GM18499 (cell line): ENCODE measurements around the gene DSPP.

ENCODE experiments used
- ATAC-seq: cut with Tn5 transposase; IDR thresholded peaks from one replicate; pipeline ENCODE4 v1.9.1; 2021; ENCODE audit warnings: moderate number of reproducible peaks; ENCODE audit not compliant: insufficient read depth, unreplicated experiment

The DSPP gene

GRCh38 chr4:87622303-87622702 lies 14.0 kb downstream of the DSPP start:
- no peak for ATAC-seq

GRCh38 chr4:87624698-87625097 lies 16.4 kb downstream of the DSPP start:
- peak; percentile 88 for ATAC-seq

GRCh38 chr4:87631668-87632067 lies 23.3 kb downstream of the DSPP start:
- ATAC-seq = no peak

GRCh38 chr4:87632469-87632868 lies 24.1 kb downstream of the DSPP start:
- ATAC-seq = no peak

- no peak for ATAC-seq
Measured at GRCh38 chr4:87633243-87633642, 24.9 kb downstream of the DSPP start.

GRCh38 chr4:87644286-87644685 lies 36.0 kb downstream of the DSPP start:
- ATAC-seq = no peak

GRCh38 chr4:87649980-87650379 lies 41.7 kb downstream of the DSPP start, which contains the start of gene DMP1:
Gene DMP1, plus strand, starts transcription at chr4:87650280. Its CDS starts 6,213 bp downstream, at chr4:87656493.
- ATAC-seq = no peak

GRCh38 chr4:87650938-87651337 lies 42.6 kb downstream of the DSPP start:
- ATAC-seq = no peak

GRCh38 chr4:87651941-87652340 lies 43.6 kb downstream of the DSPP start:
- no peak for ATAC-seq

GRCh38 chr4:87654487-87655044 lies 46.2 kb downstream of the DSPP start:
- no peak for ATAC-seq

- no peak for ATAC-seq
Measured at GRCh38 chr4:87657525-87657924, 49.2 kb downstream of the DSPP start.

GRCh38 chr4:87659247-87659931 lies 51.1 kb downstream of the DSPP start:
- no peak for ATAC-seq

- ATAC-seq = no peak
Measured at GRCh38 chr4:87662871-87663270, 54.5 kb downstream of the DSPP start.
